Keratinocyte (primary cell): ENCODE results near the gene BBLN. TPM values are rescaled to one million over a fixed set of nuclear protein-coding genes. Genes with fewer than 3 reads are reported as not detected.

Experiments used
- DNase-seq: peaks from one replicate; pipeline ENCODE4 v3.0.0-alpha.2; 2011; ENCODE audit warnings: low read depth, missing footprints, low spot score
- FAIRE-seq: peaks from 2 replicates; lab custom pipeline; 2011; peaks lifted over from hg19 to GRCh38; lab: Jason Lieb, UNC
- H2AFZ ChIP-seq: 2 replicates; pipeline ENCODE4 v1.6.0; 2012; ENCODE audit warnings: low read length, control low read depth, inconsistent platforms; ENCODE audit not compliant: control insufficient read depth
- H3K27ac ChIP-seq: 2 replicates; pipeline ENCODE4 v1.5.1; 2011; ENCODE audit warnings: low read length; ENCODE audit not compliant: control insufficient read depth, insufficient read depth
- H3K27me3 ChIP-seq: 3 replicates; pipeline ENCODE4 v1.6.0; 2011; ENCODE audit warnings: low read length; ENCODE audit not compliant: control insufficient read depth, insufficient read depth; ENCODE audit errors: extremely low read depth
- H3K36me3 ChIP-seq, 2 experiments: 2 replicates in 1 of 2; 3 replicates in 1 of 2; pipeline ENCODE4 v1.5.1; 2011; ENCODE audit warnings: low read length in 2 of 2, mild to moderate bottlenecking in 1 of 2; ENCODE audit not compliant: control insufficient read depth in 2 of 2, insufficient read depth in 2 of 2; ENCODE audit errors: extremely low read depth in 1 of 2
- H3K4me1 ChIP-seq: 3 replicates; pipeline ENCODE4 v1.5.1; 2011; ENCODE audit warnings: low read length; ENCODE audit not compliant: control insufficient read depth, insufficient read depth; ENCODE audit errors: extremely low read depth
- H3K4me2 ChIP-seq: 3 replicates; pipeline ENCODE4 v1.6.0; 2011; ENCODE audit warnings: low read depth, low read length; ENCODE audit not compliant: control insufficient read depth, insufficient read depth; ENCODE audit errors: extremely low read depth
- H3K4me3 ChIP-seq, 3 experiments: fragments of 200-600 bp in 1 of 3; sonication (generic) in 1 of 3; 2 replicates in 2 of 3; 3 replicates in 1 of 3; pipeline ENCODE4 v1.5.1; 2011 to 2016; ENCODE audit warnings: low read length in 3 of 3, mild to moderate bottlenecking in 3 of 3, control low read depth in 2 of 3, inconsistent platforms in 1 of 3, low read depth in 1 of 3, mixed read lengths in 1 of 3, mixed run types in 1 of 3, moderate library complexity in 1 of 3; ENCODE audit not compliant: control insufficient read depth in 2 of 3, insufficient read depth in 2 of 3; ENCODE audit errors: extremely low read depth in 1 of 3
- H3K79me2 ChIP-seq: 2 replicates; pipeline ENCODE4 v1.6.0; 2012; ENCODE audit warnings: low read length; ENCODE audit not compliant: control insufficient read depth, insufficient read depth
- H3K9ac ChIP-seq: 3 replicates; pipeline ENCODE4 v1.6.0; 2011; ENCODE audit warnings: low read length; ENCODE audit not compliant: control insufficient read depth, insufficient read depth; ENCODE audit errors: extremely low read depth
- H3K9me1 ChIP-seq: 3 replicates; pipeline ENCODE4 v1.6.0; 2011; ENCODE audit warnings: low read length; ENCODE audit not compliant: control insufficient read depth, insufficient read depth; ENCODE audit errors: extremely low read depth
- H3K9me3 ChIP-seq: 2 replicates; pipeline ENCODE4 v1.5.1; 2012; ENCODE audit warnings: low read depth, low read length; ENCODE audit not compliant: control insufficient read depth
- H4K20me1 ChIP-seq: 3 replicates; pipeline ENCODE4 v1.6.0; 2011; ENCODE audit warnings: low read length; ENCODE audit not compliant: control insufficient read depth, insufficient read depth; ENCODE audit errors: extremely low read depth
- EZH2 ChIP-seq: IDR thresholded peaks from one replicate; pipeline ENCODE4 v1.6.1; 2012; ENCODE audit warnings: inconsistent platforms, mild to moderate bottlenecking, low read length, moderate library complexity
- dilution Hi-C: fragments of 300-500 bp; cut with MboI; formaldehyde crosslinking; loops from one replicate; pipeline ENCODE4 v1.7.0; 2020; ENCODE audit warnings: low sequenced_read_pairs; ENCODE audit not compliant: extremely low pct_ligation_motif_present
- polyA plus RNA-seq, 5 experiments: library from polyadenylated mRNA; depleted of rRNA in 3 of 5; stranded (reverse) in 3 of 5; stranded (forward) in 1 of 5; unstranded in 1 of 5; fragments of >200 nt; gene quantifications; 1 replicate in 1 of 5; 2 replicates in 3 of 5; 3 replicates in 1 of 5; pipeline versions ENCODE4 v1.2.1 to v1.2.3, GENCODE V29; 2011 to 2012; ENCODE audit warnings: missing spikeins in 2 of 5, low read depth in 1 of 5, low replicate concordance in 1 of 5
- TF ChIP-seq, protein P1 (sequence below), 3 experiments: IDR thresholded peaks in 1 of 3; conservative IDR thresholded peaks in 1 of 3; optimal IDR thresholded peaks in 1 of 3; 2 replicates in 2 of 3; 3 replicates in 1 of 3; pipeline versions ENCODE3 to v1.5.1; 2011; ENCODE audit warnings: low read length in 3 of 3, mild to moderate bottlenecking in 3 of 3, moderate library complexity in 2 of 3, control low read depth in 1 of 3, inconsistent platforms in 1 of 3; ENCODE audit not compliant: insufficient read depth in 2 of 3; ENCODE audit errors: extremely low read depth in 1 of 3

The BBLN gene
- polyA plus RNA-seq, 1 donor (not counting 4 experiments of a cell fraction or from before 2014, with no cell fraction given): 35.9 TPM

DNA sequence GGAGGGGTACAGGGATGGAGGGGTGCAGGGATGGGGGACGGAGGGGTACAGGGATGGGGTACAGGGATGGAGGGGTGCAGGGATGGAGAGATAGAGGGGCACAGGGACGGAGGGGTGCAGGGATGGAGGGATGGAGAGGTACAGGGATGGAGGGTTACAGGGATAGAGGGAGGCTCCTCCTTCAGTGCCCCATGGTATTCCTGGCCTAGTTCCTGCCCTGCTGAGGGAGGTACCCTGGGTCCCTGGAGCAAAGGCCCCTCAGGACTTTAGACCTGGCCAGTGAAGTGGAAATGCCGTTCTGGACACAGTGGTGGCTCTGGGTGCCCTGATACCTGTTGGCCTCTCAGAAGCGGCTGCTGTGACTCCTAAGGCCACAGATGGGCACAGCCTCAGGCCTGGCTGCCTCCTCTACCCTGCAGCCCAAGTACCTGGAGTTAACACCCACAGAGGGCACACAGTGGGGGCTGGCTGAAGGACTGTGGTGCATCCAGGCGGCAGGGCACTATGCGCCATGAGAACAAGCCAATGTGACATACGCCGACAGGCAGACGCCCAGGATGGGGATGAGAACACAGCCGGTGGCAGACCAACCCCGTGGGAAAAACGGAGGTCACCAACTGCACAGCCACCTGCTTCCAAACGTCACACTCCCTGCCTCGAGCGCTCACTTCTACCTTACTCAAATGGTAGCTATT is 40.9 kb upstream of the BBLN start:
- TF ChIP-seq EZH2: no peak
- TF ChIP-seq, protein P1, sequence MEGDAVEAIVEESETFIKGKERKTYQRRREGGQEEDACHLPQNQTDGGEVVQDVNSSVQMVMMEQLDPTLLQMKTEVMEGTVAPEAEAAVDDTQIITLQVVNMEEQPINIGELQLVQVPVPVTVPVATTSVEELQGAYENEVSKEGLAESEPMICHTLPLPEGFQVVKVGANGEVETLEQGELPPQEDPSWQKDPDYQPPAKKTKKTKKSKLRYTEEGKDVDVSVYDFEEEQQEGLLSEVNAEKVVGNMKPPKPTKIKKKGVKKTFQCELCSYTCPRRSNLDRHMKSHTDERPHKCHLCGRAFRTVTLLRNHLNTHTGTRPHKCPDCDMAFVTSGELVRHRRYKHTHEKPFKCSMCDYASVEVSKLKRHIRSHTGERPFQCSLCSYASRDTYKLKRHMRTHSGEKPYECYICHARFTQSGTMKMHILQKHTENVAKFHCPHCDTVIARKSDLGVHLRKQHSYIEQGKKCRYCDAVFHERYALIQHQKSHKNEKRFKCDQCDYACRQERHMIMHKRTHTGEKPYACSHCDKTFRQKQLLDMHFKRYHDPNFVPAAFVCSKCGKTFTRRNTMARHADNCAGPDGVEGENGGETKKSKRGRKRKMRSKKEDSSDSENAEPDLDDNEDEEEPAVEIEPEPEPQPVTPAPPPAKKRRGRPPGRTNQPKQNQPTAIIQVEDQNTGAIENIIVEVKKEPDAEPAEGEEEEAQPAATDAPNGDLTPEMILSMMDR (optimal IDR thresholded peaks at IDR 0.05 in 1 of 3, IDR thresholded peaks at IDR 0.05 in 1 of 3, conservative IDR thresholded peaks at IDR 0.05 in 1 of 3; ENCODE audit: extremely low read depth in 1 of 3, insufficient read depth in 2 of 3, low read length in 3 of 3): no peak
- H3K9me1 ChIP-seq: no peaks in the 10 kb centered on the region
- H3K4me2 ChIP-seq: no peak overlapping the region
- peaks cover 6% of the 10 kb centered on the region for H3K4me1 ChIP-seq
- H2AFZ ChIP-seq: no peak overlapping the region
- DNase-seq (no peak), FAIRE-seq (no peak)
- H3K9me3 ChIP-seq: no peaks in the 10 kb centered on the region
- no peak overlapping the region for H3K4me3 ChIP-seq
- H4K20me1 ChIP-seq: no peaks in the 10 kb centered on the region
- H3K9ac ChIP-seq: no peak overlapping the region
- peaks cover 11 to 24% of the 10 kb centered on the region in 2 experiments for H3K36me3 ChIP-seq
- H3K27ac ChIP-seq: no peak overlapping the region
- H3K79me2 ChIP-seq: no peaks in the 10 kb centered on the region
- H3K27me3 ChIP-seq: no peaks in the 10 kb centered on the region
- dilution Hi-C loops: no loop called here

DNA sequence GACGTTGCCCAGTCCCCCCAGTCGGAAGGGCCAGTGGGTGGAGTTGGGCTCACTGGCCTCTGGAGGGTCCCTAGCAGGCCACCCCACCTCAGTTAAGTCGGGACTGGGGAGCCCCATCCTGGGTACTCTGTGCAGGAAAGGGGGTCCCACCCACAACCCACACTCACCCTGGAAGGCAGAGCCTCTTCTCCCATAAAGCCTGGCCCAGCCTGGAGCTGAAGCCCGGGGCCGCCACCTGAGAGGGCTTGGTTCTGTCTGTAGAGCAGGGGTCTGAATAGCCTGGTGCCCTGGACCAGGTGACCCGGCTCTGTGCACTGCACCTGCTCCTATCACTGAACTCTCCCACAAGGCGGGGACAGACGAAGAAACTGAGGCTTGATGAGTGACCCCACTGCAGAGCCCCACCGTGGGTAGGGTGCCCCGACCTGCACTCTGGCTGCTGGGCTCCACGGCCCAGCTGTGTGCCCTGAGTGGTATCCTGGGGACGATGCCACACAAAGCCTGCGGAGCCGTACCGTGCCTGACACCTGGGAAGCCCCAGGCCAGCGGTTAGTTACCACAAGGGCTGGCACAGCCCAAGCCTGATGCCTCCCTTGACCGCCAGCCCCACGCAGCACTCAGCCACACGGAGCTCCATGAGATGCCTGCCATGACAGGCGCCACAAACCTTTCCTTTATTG is 39.9 kb upstream of the BBLN start:
- no peak overlapping the region for H3K27ac ChIP-seq
- TF ChIP-seq, protein P1 (optimal IDR thresholded peaks at IDR 0.05 in 1 of 3, IDR thresholded peaks at IDR 0.05 in 1 of 3, conservative IDR thresholded peaks at IDR 0.05 in 1 of 3; ENCODE audit: extremely low read depth in 1 of 3, insufficient read depth in 2 of 3, low read length in 3 of 3): no peak
- no peak for TF ChIP-seq EZH2
- dilution Hi-C loops: no loop called here
- peaks cover 6% of the 10 kb centered on the region for H3K4me1 ChIP-seq
- H3K4me3 ChIP-seq: no peak overlapping the region
- H3K27me3 ChIP-seq: no peaks in the 10 kb centered on the region
- no peak overlapping the region for H3K4me2 ChIP-seq
- H4K20me1 ChIP-seq: no peaks in the 10 kb centered on the region
- no peak overlapping the region for H3K9ac ChIP-seq
- no peaks in the 10 kb centered on the region for H3K9me3 ChIP-seq
- FAIRE-seq (no peak), DNase-seq (no peak)
- peaks cover 6% of the 10 kb centered on the region for H3K79me2 ChIP-seq
- no peaks in the 10 kb centered on the region for H3K9me1 ChIP-seq
- H3K36me3 ChIP-seq: peaks cover 16 to 31% of the 10 kb centered on the region in 2 experiments
- H2AFZ ChIP-seq: no peak overlapping the region
